Measurements from ENCODE around the gene SLC8A3. TPM values are rescaled to one million over a fixed set of nuclear protein-coding genes. Genes with fewer than 3 reads are reported as not detected.
A peak's percentile ranks its signal among the peaks of the same experiment; 100 is the strongest.

Gene SLC8A3
- polyA plus RNA-seq, 2 of the 4 experiments (the other 2 are of a cell fraction) = not detected

GRCh38 chr14:70082394-70082793 is 106.4 kb downstream of the SLC8A3 start:
- Histone ChIP-seq H3K9me3 (no peaks in the 10 kb centered on the region), H3K4me1 (no peaks in the 10 kb centered on the region), H3K4me3 (no peak overlapping the region), H3K4me2 (no peak overlapping the region), H3K27ac (no peak overlapping the region)
- 13% methylated on average over 2 of the region's 2 CpGs for WGBS (ENCODE audit: missing lambda C conversion rate)
- POLR2A ChIA-PET = no interaction called here
- TF ChIP-seq SMC3 (IDR thresholded peaks at IDR 0.05) (no peak), MYC (IDR thresholded peaks at IDR 0.05; ENCODE audit: borderline replicate concordance, low read length) (no peak), HOXB13 (CRISPR knock-in tag; IDR thresholded peaks at IDR 0.05; ENCODE audit: low read depth) (no peak), NFE2L2 (conservative IDR thresholded peaks at IDR 0.05; ENCODE audit: low read length) (no peak), CBX2 (IDR thresholded peaks at IDR 0.05; ENCODE audit: borderline replicate concordance, low read depth) (no peak)
- TF ChIP-seq, protein P1, sequence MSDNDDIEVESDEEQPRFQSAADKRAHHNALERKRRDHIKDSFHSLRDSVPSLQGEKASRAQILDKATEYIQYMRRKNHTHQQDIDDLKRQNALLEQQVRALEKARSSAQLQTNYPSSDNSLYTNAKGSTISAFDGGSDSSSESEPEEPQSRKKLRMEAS (IDR thresholded peaks at IDR 0.05) = no peak
- FAIRE-seq = no peak
- no peak for ATAC-seq
- DNase-seq (ENCODE audit: low read depth in 1 of 2, low spot score in 1 of 2) = no peak
- CTCF ChIA-PET = interaction anchor here (1.4 to 5.2 kb wide), 5 partner anchors 8 to 264 kb away, joined by 4 to 41 read pairs (median 10); no protein-coding TSS in a partner anchor

DNA sequence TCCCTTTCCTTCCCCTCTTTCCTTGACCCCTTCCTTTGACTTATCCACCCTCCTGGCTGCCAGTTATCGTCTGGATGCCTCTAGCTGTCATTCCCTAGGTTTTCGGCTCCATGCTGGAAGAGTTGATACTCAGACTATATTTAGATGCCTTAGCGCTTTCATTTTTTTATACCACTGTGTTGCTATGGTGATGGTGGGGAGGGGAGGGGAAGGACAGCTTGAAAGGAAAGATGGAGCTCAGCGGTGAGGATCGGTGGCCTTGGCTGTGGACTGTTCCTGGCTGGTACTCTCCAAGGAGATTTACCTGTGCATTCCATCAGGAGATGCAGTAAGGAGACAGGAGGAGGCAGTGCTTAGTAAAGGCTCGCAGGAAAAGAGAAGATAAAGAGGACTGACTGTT is 108.7 kb downstream of the SLC8A3 start:
- H3K4me2 ChIP-seq = no peak overlapping the region
- ATAC-seq (no peak), FAIRE-seq (no peak), DNase-seq (ENCODE audit: low read depth in 1 of 2, low spot score in 1 of 2) (no peak)
- 61% methylated on average over 6 of the region's 6 CpGs for WGBS (ENCODE audit: missing lambda C conversion rate)
- no peak overlapping the region for H3K27ac ChIP-seq
- no peaks in the 10 kb centered on the region for H3K4me1 ChIP-seq
- POLR2A ChIA-PET = no interaction called here
- H3K9me3 ChIP-seq = no peaks in the 10 kb centered on the region
- CTCF ChIA-PET = interaction anchor here (0.8 to 4.9 kb wide), 6 partner anchors 10 to 262 kb away, joined by 3 to 29 read pairs (median 7); no protein-coding TSS in a partner anchor
- H3K4me3 ChIP-seq = no peak overlapping the region
- TF ChIP-seq CHD4 (IDR thresholded peaks at IDR 0.05; ENCODE audit: borderline replicate concordance) (no peak), ATOH8 (CRISPR knock-in tag; IDR thresholded peaks at IDR 0.05; ENCODE audit: low read depth) (no peak), JUN (IDR thresholded peaks at IDR 0.05) (no peak), EHMT2 (IDR thresholded peaks at IDR 0.05; ENCODE audit: low read depth) (no peak), ESRRA (IDR thresholded peaks at IDR 0.05; ENCODE audit: borderline replicate concordance, low read length) (no peak), HOXA7 (CRISPR knock-in tag; IDR thresholded peaks at IDR 0.05) (no peak), REST (IDR thresholded peaks at IDR 0.05) (no peak), HEYL (CRISPR knock-in tag; IDR thresholded peaks at IDR 0.05) (no peak), BHLHE40 (IDR thresholded peaks at IDR 0.05; ENCODE audit: low read depth, low read length) (no peak), E2F6 (IDR thresholded peaks at IDR 0.05; ENCODE audit: borderline replicate concordance, low read depth) (no peak), CEBPB (IDR thresholded peaks at IDR 0.05) (no peak)

GRCh38 chr14:70078329-70078728 is 110.4 kb downstream of the SLC8A3 start:
- peaks cover 5% of the 10 kb centered on the region; the same call in 2 of the 3 replicates for H3K4me1 ChIP-seq
- TF ChIP-seq SMC3 (IDR thresholded peaks at IDR 0.05) (no peak), NPAS2 (CRISPR knock-in tag; IDR thresholded peaks at IDR 0.05; ENCODE audit: borderline replicate concordance) (no peak), MAFK (IDR thresholded peaks at IDR 0.05; ENCODE audit: partially characterized antibody) (peak; percentile 68)
- ChIA-PET POLR2A (no interaction called here), CTCF (interaction anchor here (1.4 to 4.9 kb wide), 3 partner anchors 33 to 260 kb away, joined by 5 to 29 read pairs (median 27); no protein-coding TSS in a partner anchor)
- FAIRE-seq (no peak), ATAC-seq (no peak), DNase-seq (ENCODE audit: low read depth in 1 of 2, low spot score in 1 of 2) (no peak)
- no peak overlapping the region for H3K4me2 ChIP-seq
- no peaks in the 10 kb centered on the region for H3K9me3 ChIP-seq
- H3K4me3 ChIP-seq = no peak overlapping the region
- H3K27ac ChIP-seq = no peak overlapping the region
